Stimulated activated CD8-positive, alpha-beta memory T cell treated with anti-CD3 and anti-CD28 coated beads, Interleukin-4, amount 100 ng/mL, for 24 hours (primary cell): ENCODE data around the gene ZNF512B.
"Not testable (repeated sequence)": the region's sequence is repeated elsewhere in the genome, so short reads cannot be mapped to it uniquely, and the experiment has no call there.

Experiments used
- DNase-seq: peaks from one replicate; pipeline ENCODE4 v3.0.0-alpha.2; 2020; ENCODE audit warnings: low read depth

ZNF512B gene

GRCh38 chr20:63932606-63933160, 37.0 kb downstream of the ZNF512B start:
- DNase-seq: no peak

DNA sequence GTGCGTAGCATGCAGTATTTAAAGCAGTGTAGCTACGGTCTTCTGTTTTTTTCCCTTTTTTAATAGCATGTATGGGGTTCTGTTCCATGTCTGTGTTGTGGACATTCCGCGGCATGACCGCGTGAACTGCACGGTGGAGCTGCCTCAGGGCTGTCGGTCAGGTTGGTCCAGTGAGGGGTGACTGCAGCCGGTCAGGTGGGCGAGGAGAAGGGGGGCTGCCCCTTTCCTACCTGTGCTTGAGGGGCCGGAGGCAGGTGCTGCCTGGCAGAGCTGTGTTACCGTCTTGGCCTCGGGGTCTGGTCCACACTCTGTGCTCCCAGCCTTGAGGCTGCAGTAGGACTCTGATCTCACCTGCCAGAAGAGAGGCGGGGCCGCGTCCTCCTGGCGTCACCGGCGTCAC, 38.0 kb downstream of the ZNF512B start:
- no peak for DNase-seq

DNA sequence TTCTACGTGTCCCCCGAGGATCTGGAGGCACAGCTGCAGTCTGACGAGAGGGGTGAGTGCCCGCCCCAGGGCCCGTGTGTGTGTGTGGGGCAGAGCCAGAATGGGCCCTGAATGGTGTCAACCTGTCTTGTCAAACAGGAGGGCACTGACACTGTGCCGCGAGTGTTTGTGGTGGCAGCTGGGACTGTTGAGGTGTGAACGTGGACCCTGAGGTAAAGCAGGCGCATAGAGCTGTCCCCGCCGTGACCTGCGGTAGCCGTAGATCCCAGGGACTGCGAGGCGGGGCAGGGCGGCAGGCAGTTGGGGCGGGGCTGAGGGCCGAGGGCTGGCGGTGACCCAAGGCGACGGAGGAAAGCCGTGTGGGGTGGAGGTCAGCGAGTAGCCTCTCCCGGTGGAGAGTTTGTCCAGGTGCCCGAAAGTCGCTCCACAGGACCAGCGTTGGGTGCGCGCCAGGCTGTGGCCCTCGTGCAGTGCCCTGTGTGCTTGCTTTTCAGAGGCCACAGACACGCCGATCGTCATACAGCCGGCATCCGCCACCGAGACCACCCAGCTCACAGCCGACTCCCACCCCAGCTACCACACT, 38.7 kb downstream of the ZNF512B start:
- DNase-seq: no peak

GRCh38 chr20:63929473-63929883, 40.3 kb downstream of the ZNF512B start:
- DNase-seq: not testable (repeated sequence)

GRCh38 chr20:63929071-63929470, 40.7 kb downstream of the ZNF512B start:
- DNase-seq: no peak

- no peak for DNase-seq
These were observed 43.4 kb downstream of the ZNF512B start for GRCh38 chr20:63926298-63926697.

DNA sequence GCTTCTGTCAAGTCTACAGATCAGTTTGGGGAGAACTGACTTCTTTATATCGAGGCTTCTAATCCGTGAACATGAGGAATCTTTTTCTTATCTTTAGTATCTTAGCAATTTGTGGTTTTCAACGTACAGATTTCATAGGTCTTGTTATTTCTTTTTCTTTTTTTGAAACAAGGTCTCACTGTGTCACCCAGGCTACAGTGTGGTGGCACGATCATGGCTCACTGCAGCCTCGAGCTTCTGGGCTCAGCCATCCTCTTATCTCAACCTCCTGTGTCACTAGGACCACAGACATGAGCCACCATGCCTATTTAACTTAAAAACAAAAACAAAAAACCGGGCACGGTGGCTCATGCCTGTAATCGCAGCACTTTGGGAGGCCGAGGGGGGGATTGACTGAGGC, 45.5 kb downstream of the ZNF512B start:
- no peak for DNase-seq

DNA sequence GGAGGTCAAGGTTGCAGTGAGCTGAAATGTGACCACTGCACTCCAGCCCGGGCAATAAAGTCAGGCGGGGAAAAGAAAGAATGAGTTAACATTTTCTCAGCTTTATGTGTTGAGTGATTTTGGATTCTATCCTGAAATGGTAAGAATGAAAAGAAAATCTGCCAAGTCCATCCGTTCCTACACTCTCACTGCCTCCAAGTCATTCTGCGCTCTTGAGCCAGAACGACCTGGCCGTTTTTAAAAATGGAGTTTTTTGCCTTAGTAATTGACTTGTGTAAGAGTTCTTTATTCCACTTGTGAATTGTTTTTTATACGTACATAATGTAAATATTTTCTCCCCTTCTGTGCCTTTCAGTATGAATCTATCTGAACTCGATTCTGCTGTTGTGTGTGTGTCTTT, 46.1 kb downstream of the ZNF512B start:
- no peak for DNase-seq

DNA sequence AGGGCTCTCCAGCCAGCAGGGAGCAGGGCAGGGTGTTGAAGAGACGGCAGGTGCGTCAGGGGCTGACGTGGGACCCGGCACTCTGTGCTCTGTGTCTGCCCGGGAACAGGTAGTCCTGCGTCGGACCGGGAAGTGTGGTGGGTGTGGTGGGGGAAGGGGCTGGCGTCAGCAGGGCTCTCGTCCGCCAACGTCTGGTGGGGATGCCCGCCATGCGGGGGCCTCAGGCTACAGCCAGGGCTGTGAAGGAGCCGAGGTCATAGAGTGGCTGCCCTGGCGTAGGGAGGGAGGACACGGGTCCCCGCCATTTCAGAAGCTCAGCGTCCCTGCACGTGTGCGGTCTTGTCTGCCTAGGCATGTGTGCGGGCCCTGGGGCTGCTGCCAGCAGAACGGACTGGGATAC, 49.5 kb downstream of the ZNF512B start:
- DNase-seq: no peak

DNA sequence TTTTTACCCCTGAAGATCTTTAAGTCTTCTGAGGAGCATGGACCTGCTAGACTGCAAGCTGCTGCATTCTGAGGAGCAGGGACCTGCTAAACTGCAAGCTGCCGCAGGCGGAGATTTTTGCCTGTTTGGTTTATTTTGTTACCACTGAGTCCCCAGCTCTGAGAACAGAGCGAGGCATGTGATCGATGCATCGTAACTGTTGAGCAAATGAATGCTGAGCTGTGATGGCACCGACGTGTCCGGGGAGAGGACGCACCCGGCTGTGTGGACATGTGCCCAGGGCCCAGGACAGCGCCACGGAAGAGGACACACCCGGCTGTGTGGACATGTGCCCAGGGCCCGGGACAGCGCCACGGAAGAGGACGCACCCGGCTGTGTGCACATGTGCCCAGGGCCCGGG, 50.6 kb downstream of the ZNF512B start:
- no peak for DNase-seq

DNA sequence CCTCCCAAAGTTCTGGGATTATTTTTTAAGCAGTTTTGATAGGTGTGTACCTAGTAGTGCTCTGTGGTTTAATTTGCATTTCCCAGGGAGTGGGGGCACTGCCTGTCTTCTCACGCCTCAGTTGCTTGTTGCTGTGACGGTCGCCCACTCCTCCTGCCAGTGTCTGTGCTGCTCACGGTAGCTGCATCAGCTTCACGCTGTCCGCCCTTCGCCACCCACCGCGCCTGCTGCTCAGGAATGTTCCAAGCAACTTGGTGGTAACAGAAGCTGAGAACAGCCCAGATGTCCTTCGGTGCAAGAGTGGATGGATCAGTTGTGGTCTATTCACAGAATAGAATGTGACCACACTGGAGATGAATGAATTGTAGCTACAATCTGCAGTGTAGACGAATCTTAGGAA, 51.9 kb downstream of the ZNF512B start:
- DNase-seq: no peak

DNA sequence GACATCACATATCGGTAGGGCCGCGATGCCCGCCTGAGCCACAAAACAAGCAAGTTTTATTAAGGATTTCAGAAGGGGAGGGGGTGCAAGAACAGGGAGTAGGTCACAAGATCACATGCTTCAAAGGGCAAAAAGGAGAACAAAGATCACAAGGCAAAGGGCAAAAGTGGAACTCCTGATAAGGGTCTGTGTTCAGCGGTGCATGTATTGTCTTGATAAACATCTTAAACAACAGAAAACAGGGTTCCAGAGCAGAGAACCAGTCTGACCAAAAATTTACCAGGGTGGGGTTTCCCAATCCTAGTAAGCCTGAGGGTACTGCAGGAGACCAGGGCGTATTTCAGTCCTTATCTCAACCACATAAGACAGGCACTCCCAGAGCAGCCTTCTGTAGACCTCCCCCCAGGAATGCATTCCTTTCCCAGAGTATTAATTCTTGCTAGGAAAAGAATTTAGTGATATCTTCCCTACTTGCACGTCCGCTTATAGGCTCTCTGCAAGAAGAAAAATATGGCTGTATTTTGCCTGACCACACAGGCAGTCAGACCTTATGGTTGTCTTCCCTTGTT, 53.3 kb downstream of the ZNF512B start:
- not testable (repeated sequence) for DNase-seq

DNA sequence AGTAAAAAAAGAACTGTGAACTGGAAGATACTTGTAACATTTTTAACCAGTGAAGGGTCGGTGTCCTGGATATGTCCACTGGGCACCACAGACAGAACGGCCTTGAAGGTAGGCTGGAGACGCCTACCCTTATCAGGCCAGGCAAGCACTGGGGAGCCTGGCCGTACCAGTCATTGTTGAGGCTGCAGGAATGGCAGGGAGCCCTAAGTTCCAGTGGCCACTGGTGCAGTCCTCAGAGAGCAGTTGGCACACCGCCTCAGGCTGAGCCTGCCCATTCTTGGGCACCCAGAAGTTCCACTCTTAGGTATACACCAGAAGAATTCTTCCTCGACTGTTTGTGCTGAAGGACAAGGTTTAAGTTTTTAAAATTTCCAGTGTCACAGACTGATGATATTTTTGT, 54.3 kb downstream of the ZNF512B start:
- no peak for DNase-seq

- no peak for DNase-seq
These were observed 56.0 kb downstream of the ZNF512B start for GRCh38 chr20:63913768-63914167.

DNA sequence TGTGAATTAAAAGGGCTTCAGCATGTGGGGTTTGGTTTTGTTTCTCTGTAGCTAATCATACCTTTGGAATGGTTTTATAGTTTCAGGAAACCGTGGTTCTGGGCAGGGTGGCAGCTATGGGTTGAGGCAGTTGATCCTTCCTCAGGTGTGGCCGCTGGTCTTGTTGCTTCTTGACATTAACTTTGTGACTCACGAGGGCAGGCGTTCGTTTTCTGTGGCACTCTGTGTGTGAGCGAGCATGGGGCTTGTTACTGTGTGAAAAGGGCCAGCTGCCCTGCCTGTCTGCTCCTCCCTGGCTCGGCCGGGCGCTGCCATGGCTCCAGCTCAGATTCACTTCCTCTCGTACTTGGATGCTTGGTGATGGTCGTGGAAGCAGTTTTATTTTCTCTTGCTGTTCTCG, 58.6 kb downstream of the ZNF512B start:
- DNase-seq: no peak

DNA sequence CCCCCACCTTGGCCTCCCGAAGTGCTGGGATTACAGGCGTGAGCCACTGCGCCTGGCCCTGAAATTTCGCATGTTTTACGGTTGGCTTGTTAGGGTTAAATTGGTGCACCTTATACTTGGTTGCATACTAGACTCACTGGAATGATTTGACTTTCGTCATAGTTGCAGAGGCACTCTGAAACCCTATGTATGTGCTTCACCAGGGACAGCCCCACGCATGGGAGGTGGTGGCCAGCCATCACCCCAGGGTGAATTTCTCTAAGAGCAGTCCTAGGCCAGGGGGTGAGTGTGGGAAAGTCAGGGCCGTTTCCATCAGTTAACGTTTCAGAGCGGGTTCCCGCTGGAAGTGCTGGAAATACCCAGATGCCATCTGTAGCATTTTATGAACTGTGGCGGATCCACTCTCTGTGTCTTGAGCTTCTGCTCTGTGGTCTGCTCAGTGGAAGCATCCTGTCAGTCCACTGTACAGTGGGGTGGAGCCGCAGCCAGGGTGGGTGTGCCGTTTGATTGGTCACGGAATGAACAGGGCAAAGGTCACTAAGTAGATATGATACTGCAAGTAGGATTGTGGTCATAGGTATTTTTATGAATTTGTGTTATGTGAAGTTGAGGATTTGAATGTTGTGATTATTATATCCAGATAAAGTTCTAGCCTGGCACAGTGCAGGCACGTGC, 61.6 kb downstream of the ZNF512B start:
- DNase-seq: no peak
